NK-92 (cell line): ENCODE results near the gene USP34.
A peak's percentile ranks its signal among the peaks of the same experiment; 100 is the strongest.
"Not testable (repeated sequence)": the region's sequence is repeated elsewhere in the genome, so short reads cannot be mapped to it uniquely, and the experiment has no call there.

ENCODE experiments used
- DNase-seq: peaks from one replicate; lab custom pipeline; 2025; ENCODE audit not compliant: unreplicated experiment; lab: John Stamatoyannopoulos, UW

The USP34 gene

GRCh38 chr2:61470965-61471904, at the start of gene USP34:
Gene USP34, minus strand, starts transcription at chr2:61471087. Its CDS starts 395 bp downstream, at chr2:61470692.
- peak; percentile 70 for DNase-seq

- no peak for DNase-seq
Measured at GRCh38 chr2:61520261-61520660, 49.4 kb upstream of the USP34 start.

GRCh38 chr2:61512768-61513398, 42.0 kb upstream of the USP34 start:
- no peak for DNase-seq

GRCh38 chr2:61510674-61511671, 40.1 kb upstream of the USP34 start:
- DNase-seq = no peak

- DNase-seq = no peak
Measured at GRCh38 chr2:61504949-61505348, 34.1 kb upstream of the USP34 start.

- DNase-seq = no peak
Measured at GRCh38 chr2:61499060-61499459, 28.2 kb upstream of the USP34 start.

GRCh38 chr2:61493523-61493942, 22.6 kb upstream of the USP34 start:
- DNase-seq = no peak

- no peak for DNase-seq
Measured at GRCh38 chr2:61492476-61492875, 21.6 kb upstream of the USP34 start.

- no peak for DNase-seq
Measured at GRCh38 chr2:61485281-61485680, 14.4 kb upstream of the USP34 start.

- DNase-seq = no peak
Measured at GRCh38 chr2:61478086-61478485, 7.2 kb upstream of the USP34 start.

GRCh38 chr2:61476929-61477589, 6.2 kb upstream of the USP34 start:
- not testable (repeated sequence) for DNase-seq

GRCh38 chr2:61471905-61472805, 1.3 kb upstream of the USP34 start:
- no peak for DNase-seq

GRCh38 chr2:61470122-61470951, 550 bp downstream of the USP34 start:
- DNase-seq = no peak

GRCh38 chr2:61469424-61470121, 1.3 kb downstream of the USP34 start:
- DNase-seq = no peak

GRCh38 chr2:61468231-61468630, 2.7 kb downstream of the USP34 start:
- DNase-seq = not testable (repeated sequence)

- no peak for DNase-seq
Measured at GRCh38 chr2:61465045-61465444, 5.8 kb downstream of the USP34 start.

- no peak for DNase-seq
Measured at GRCh38 chr2:61463769-61464475, 7.0 kb downstream of the USP34 start.
